CD4-positive, alpha-beta T cell treated with Interleukin-17A for 1 hour (primary cell): Measurements from ENCODE around the gene RXFP3.
A peak's percentile ranks its signal among the peaks of the same experiment; 100 is the strongest.
"Not testable (repeated sequence)": the region's sequence is repeated elsewhere in the genome, so short reads cannot be mapped to it uniquely, and the experiment has no call there.

Experiments used
- DNase-seq: peaks from one replicate; pipeline ENCODE4 v3.0.0-alpha.2; 2020

RXFP3 gene

DNA sequence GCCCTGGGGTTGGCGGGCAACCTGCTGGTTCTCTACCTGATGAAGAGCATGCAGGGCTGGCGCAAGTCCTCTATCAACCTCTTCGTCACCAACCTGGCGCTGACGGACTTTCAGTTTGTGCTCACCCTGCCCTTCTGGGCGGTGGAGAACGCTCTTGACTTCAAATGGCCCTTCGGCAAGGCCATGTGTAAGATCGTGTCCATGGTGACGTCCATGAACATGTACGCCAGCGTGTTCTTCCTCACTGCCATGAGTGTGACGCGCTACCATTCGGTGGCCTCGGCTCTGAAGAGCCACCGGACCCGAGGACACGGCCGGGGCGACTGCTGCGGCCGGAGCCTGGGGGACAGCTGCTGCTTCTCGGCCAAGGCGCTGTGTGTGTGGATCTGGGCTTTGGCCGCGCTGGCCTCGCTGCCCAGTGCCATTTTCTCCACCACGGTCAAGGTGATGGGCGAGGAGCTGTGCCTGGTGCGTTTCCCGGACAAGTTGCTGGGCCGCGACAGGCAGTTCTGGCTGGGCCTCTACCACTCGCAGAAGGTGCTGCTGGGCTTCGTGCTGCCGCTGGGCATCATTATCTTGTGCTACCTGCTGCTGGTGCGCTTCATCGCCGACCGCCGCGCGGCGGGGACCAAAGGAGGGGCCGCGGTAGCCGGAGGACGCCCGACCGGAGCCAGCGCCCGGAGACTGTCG lies 976 bp downstream of the RXFP3 start:
- no peak for DNase-seq

DNA sequence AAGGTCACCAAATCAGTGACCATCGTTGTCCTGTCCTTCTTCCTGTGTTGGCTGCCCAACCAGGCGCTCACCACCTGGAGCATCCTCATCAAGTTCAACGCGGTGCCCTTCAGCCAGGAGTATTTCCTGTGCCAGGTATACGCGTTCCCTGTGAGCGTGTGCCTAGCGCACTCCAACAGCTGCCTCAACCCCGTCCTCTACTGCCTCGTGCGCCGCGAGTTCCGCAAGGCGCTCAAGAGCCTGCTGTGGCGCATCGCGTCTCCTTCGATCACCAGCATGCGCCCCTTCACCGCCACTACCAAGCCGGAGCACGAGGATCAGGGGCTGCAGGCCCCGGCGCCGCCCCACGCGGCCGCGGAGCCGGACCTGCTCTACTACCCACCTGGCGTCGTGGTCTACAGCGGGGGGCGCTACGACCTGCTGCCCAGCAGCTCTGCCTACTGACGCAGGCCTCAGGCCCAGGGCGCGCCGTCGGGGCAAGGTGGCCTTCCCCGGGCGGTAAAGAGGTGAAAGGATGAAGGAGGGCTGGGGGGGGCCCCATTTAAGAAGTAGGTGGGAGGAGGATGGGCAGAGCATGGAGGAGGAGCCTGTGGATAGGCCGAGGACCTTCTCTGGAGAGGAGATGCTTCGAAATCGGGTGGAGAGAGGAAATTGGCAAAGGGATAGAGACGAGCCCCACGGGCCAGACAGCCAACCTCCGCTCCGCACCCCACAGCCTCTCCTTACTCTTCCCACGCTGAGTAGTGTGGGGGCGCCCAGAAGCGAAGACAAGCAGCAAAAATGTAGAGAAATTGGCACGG lies 1.7 kb downstream of the RXFP3 start:
- DNase-seq, result no peak

DNA sequence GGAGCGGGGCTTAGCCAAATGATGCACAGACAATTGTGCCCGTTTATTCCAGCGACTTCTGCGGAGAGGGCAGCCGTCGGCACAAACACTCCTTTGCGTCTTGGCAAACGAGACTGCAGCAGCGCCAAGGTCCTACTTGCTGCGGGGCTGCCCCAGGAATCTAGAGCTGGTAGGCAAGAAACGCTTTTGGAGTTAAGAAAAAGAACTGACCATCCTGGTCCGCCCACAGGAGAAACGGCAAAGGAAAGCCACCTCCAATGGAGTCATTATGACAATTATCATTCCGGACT lies 2.3 kb downstream of the RXFP3 start:
- no peak for DNase-seq

DNA sequence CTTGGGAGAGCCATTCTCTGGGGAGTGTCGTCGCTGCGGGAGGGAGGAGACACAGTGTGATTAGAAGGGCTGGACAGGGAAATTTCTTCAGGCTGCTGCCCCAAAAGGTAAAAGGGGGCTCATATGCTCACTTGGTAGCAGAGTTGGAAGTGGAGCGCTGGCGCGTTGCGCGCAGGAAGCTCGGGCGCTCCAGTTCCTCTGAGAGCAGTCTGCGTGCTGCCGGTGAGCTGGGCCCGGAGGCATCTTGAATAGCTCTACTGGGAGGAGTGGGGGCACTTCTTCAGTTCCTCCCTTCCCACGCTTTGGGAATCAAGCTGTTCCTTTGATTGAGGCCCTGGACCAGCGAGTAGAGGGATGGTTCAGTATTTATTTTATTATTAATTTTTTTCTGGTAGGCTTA lies 2.7 kb downstream of the RXFP3 start:
- DNase-seq, result no peak

DNA sequence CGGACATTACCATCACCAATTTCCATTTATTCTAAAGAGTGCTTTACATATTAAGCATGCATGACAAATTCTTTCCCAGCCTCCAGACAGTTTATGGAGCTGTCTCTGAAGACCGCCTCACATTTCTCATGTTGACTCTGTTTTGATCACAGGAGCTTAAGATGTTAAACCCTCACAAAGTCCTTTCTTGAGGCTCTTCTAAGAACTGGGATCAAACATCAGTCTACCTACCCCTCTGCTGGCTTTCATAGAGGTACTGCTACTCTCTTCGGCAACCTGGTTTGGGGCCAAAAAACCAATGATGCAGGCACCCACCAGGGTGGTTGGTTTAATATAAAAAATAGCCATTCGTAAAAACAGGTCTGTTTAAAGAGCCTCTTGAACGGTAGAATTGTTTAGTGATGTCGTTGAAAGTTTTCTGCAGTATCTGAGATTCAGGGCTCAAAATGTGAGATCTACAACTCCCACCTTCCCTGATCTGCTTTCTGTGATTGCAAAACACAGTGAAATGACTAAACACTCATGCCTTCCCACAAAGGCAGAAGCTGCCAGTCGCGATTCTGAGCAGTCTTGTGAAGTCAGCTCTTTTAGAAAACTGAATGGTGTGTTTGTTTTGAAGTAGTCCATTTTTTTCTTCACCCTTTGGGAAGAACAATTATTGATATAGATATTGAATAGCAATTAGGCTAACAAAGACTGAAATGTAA lies 3.5 kb downstream of the RXFP3 start:
- no peak for DNase-seq

DNA sequence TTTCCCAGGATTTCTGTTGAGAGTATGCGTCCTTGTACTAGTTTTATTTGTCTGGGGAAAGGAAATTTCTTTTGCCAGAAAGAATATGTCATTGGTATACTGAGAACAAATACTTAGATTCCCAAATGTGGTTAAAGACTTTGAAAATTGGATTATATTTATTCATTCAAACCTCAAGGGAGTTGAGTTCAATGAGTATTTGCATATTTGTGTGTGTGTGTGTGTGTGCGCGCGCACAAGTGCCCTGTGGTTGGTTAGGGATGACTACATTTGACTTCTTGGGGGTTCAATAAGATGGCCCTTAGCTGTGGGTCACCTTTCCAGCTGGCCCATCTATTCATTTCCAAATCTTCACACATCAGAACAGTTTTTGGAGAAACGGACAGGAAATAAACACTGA lies 4.9 kb downstream of the RXFP3 start:
- DNase-seq, result no peak

DNA sequence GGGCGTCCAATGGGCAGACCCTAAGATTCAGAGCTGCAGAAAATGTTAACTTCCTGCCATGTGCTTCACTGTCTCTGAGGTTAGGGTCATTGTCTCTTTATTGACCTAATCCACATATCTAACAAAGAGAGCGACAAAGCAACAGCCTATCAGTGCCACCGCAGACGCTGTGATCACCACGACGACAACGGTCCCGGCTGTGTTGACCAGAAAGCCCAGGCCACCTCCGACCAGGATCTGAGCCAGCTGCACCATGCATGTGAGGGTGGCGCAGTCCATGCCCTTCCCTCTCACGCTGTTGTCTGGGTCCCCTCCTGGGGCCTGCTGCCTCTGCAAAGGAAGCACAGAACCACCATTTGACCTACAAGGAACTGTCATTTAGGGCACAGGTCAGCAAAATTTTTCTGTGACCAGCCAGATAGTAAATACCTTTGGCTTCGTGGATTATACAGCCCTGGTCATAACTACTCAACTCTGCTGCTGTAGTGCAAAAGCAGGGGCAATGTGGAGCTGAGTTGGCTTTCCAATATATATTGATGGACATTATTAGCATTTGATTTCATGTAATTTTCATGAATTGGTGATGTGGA lies 8.5 kb downstream of the RXFP3 start:
- no peak for DNase-seq

DNA sequence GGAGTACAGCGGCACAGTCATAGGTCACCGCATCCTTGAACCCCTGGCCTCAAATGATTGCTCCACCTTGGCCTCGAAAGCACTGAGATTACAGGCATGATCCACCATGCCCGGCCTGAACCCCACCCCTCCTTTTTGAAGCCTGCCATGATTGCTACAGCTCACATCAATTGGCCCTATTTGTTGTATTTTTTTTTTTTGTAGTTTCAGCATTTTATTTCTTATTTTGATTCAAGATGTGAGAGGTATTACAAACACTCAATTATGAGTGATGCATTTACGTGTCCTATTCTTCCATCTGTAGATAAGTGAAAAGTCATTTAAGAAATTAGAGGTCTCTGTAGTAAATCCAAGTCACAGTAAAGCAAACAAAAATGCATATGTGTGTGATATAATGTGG lies 16.0 kb downstream of the RXFP3 start:
- not testable (repeated sequence) for DNase-seq

DNA sequence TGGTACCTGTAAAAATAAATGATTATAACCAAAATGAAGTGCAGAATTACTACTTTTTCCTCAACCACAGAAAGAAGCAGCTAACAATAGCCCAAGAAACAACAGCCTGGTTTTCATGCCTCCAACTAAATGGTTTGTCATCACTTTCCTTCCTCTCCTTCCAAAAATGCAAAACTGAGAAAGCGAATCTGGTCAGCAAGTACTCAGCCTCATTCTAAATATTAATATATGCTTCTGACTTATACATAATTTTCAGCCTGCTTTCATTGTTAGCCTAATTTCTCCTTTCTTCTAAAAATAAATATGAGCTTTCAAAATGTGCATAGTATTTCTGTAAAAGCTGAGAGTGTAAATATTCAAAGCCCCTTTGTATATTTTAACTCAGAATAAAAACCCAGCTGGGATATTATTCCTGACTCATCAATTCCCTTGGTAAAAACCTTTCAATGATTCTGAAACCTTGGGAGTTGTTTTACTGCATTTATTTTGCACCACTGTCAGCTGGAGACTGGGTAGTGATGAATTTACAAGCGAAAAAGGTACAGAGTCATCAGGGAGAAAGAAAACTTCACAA lies 21.5 kb downstream of the RXFP3 start:
- DNase-seq, result no peak

DNA sequence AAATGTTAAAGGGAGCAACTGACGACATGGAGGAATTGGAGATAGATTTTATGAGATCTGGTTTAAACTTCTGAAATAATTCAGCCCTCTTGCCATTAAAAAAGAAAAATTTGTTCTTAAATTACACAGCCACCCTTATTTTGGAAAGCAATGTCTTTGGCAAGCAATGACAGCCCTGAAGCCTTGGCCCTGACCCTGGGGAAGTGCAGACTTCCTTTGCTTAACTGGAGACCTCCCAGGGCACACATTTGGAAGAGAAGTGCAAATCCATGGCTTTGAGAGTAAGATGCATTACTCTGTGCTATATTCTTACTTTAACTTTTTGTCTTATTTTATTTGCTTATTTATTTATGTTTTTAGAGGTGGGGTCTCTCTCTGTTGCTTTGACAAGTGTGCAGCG lies 22.0 kb downstream of the RXFP3 start:
- DNase-seq, result no peak

DNA sequence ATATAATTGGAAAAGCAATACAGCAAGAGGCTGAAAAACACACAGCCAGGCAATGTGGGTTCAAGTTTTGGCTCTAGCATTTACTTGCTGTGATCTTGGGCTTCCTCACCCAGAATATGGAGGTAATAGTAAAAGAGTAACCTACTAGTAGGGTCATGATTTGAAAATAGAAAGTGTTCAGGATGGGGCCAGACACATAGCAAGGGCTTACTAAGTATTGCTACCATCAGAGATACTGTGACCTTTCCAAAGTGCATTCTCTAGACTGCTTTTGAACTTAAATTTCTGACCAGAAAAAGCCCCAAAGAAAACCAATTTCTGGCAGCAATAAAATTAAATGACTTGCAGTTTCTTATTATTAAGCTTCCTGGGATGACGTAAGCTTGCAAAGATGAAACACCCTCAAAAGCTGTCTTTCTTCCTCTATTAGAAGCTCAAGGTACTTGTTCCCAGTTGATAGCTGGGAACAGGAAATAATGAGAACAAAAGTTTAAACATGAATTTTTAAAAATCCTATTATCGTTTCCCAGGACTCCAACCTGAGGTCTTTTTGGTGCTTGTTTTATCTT lies 28.0 kb downstream of the RXFP3 start:
- no peak for DNase-seq

DNA sequence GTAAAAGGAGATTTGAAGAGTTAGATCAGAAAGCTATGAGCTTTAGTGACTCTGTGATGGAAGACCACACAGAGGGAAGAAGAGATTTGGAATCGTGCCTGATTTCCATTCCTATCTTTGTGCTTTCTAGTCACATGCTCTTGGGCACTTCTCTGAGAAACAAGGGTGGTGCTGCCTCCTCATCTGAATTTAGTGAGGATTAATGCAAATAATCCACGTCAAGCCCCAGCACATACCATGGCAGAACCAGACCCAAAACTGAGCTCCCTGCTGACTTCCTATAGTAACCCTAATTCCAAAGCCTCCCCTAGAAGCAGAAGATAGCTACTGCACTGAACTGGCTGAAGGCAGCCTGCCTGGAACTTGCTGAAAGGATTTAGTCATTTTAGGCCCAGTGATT lies 30.6 kb downstream of the RXFP3 start:
- DNase-seq, result no peak

DNA sequence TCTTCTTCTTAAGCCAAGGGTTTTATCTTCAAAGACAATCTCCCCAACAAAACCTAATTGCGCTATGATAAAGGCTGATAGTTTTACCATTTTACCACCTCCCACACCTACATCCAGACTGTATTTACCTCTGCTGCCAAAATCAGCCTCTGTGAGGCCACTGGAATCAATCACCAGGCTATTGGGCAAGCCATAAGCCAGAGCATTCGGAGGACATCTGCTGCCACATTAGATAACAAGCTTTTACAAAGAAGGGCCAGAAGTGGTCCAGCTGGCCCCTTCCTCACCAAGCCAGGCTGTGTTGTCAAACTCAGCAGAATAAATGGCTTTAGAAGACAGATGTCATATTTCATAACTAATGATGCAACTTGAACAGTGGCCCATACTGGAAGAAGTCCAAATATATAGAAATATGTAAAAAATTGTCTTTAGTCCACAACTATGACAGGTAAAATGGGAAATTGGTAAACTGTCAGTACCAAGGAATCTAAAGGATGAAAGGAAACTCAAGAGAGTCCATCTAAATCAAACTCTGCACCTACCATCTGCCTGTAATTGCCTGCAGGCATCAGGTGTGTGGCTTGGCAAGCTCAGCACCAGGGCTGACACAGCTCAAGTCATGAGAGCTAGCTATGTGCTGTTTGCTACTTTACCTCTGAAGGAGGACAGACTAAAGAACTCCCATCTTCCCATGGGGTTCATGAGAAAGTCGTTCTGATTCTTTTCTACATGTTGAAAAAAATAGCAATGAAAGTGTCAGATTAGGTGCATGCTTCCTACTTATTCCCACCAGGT lies 32.2 kb downstream of the RXFP3 start:
- no peak for DNase-seq

DNA sequence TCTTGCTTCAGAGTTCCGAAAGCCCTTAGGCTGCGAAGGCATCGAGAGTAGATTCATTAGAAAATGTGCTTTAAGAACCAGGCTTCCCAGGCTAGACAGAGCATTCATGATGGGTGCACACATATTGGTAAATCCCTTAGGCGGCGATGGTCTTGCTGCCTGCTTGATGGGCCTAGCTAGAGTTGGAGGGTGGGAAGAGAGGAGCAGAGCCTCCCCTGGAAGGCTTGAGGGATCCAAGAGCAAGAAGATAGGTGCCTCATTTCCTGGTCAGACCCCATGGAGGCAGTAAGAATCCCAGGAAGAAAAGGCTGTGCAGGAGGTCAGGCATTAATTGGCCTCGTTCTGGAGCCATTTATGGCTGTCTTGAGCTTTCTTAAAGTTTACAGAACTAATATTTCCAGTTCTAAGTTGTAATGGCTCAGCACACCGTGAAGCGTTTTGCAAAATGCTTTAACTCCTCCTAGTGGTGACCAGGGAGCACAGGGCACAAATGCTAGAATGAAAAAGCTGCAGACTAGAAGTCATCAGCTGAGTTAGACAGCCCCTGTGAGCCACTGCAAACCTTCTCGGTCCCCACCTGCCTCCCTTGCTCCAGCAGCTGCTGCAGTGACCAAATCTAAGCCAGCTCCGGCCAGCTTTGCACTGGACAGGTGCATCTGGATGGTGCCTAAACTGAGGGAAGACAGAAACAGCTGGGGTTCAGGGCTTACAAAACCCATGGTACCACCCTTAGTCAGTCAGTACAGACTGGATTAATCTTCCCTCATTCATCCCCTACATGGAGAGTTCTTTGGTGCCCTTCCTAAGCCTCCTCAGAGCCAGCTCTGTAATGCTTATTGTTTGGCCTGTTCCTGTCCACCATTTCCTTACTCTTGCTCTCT lies 33.6 kb downstream of the RXFP3 start:
- DNase-seq, result peak; percentile 16

DNA sequence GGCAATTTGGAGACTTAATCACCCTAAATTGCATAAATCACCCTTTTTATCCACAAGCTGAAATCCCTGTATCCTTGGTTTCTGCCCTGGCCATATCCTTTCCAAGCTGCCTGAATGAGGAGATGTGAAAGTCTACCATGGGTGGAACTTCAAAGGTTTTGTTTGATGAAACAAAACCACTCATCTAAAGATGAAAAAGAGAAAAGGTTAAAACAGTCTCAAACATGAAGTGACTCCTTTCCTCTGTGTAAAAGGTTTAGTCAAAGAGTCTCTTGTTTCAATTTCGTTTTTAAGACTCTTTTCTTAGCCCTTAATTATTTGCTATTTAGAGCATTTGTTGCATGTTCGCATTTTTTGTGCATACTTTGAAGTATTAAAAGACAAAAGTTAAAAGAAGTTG lies 37.1 kb downstream of the RXFP3 start:
- no peak for DNase-seq

DNA sequence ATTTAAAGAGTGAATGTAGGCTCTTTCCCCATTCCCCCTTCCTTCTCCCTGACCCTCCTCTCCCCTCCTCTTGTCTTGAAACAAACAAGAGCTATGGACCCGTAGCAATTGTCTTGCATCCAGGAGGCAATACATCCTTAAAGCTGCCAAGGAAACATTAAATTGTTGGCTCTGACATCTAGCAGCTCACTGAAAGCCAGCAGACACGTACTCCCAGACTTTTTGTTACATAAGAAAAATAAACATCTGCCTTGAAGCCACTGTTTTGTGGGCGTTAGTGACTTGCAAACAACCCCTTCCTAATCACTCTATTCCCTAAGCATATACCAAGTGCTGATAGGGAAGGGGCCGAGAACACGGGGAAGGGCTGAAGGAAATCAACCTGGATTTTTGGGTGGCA lies 39.7 kb downstream of the RXFP3 start:
- no peak for DNase-seq

DNA sequence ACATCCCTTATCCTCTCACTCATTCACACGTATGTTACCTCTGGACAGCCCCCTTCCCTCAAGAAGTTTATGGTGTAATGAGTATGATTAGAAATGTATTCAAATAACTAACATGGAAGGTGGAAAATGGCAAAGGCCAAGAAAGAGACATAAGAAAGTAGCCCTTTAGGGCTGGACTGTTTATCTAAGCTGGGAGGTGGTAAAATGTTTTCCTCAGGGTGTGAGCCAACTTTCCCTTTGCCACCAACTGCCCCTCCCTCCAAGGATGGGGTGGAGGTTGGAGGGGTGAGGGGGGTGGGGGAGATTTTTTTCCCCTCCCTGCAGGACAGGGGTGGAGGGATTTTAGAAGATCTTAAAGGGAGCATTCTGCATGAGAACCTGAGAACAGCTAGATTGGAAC lies 40.1 kb downstream of the RXFP3 start:
- DNase-seq, result no peak

DNA sequence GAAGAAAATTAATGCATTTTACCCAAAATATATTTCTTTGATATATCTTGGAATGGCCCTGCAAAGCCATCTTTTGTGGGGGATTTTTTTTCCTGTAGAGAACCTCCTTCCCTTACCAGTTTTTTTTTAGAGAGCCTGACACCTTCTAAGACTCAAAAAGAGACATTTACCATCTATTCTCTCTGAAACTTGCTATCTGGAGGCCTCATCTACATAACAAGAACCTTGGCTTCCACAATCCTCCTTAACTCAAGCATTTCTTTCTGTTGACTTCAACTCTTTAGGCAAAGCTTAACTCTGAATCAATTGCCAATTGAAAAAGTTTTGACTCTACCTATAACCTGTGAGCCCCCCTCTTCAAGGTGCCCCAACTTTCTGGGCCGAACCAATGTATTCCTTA lies 42.1 kb downstream of the RXFP3 start:
- DNase-seq, result no peak

DNA sequence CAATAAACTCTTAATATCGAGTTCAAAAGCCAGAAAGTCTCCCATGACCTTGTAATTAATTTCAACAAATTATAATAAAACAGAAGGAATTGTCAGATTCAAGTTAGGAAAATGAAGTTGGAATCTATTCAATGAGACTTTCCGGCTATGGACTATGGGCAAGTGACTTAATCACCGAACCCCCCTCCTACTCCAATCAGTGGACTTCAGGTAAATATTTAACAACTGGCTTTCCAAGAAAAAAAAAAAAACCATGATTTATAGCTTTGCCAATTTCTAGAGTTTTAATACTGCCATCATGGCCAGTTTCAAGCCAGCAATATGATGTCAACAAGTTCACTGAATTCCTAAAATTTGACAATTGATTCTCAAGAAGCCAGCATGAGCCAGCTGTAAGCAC lies 43.8 kb downstream of the RXFP3 start:
- DNase-seq, result no peak

DNA sequence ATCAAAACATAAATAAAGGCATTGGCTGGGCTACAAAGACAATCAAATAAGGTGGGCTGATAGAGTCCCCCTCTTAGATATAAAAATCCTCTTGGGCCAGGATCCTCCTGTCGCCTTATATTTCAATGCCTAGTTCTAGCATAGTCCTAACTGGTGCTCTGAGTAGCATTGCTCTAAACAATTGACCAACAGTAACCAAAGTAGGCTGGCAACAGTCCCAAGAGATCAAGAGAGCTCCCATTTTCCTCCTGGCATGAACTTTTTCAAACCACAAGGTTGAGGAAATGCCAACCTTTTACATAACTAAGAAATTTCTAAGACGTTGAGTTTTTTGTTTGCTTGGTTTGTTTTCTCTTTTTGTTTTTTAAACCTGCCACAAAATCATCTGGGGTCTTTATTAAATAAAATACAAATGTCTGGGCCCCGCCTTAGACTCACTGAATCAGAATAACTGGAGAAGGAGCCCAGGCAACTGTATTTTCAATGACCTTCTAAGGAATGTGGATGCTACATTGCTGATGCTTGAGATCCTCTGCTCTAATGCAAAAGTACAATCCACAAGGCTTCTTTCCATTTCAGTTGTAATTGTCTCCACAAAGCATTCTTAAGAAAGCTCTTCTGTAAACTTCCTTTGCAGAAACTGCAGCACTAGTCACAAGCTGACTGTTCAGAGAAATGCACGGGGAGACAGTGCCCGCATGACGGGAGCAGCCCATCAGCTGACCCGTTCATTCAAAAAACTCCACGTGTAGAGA lies 45.4 kb downstream of the RXFP3 start:
- DNase-seq, result no peak

DNA sequence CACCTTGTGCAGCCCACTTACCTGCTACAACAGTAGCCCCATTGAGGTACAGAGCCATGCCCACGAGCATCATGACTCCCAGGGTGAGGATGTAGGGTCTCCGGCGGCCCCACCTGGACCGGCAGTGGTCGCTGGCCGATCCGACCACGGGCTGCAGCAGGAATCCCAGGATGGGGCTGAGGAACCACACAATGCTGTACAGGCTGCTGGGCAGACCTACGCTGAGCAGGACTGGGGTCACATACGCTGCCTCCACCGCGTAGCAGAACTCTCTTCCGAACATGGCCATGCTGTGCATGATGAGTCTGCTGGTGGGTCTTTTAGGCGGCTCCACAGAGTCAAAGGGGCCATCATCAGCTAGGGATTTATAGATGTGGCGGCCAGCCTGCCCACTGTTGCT lies 48.0 kb downstream of the RXFP3 start:
- no peak for DNase-seq
